ACHN (cell line): ENCODE data around the gene TRPM3.

Source experiments
- DNase-seq: peaks from one replicate; pipeline ENCODE4 v3.0.0-alpha.2; 2015
- in situ Hi-C: cut with HindIII; loops from 2 replicates; pipeline ENCODE4 v1.10.0; 2017; ENCODE audit warnings: low sequenced_read_pairs, low pct_ligation_motif_present, low pct_unique_long_range_greater_than_20kb

TRPM3 gene

GRCh38 chr9:71121275-71122021, at the start of gene TRPM3:
TSS of gene TRPM3 (minus strand) at chr9:71121621. CDS start at chr9:71121354, 267 bp downstream.
- no peak for DNase-seq
- in situ Hi-C loops: no loop called here

GRCh38 chr9:71168418-71168817, 47.0 kb upstream of the TRPM3 start:
- in situ Hi-C loops: no loop called here
- no peak for DNase-seq

GRCh38 chr9:71162126-71162525, 40.7 kb upstream of the TRPM3 start:
- in situ Hi-C loops: no loop called here
- DNase-seq: no peak

GRCh38 chr9:71157731-71158130, 36.3 kb upstream of the TRPM3 start:
- in situ Hi-C loops: no loop called here
- no peak for DNase-seq

GRCh38 chr9:71147368-71147767, 25.9 kb upstream of the TRPM3 start:
- in situ Hi-C loops: no loop called here
- DNase-seq: no peak

- in situ Hi-C loops: no loop called here
- no peak for DNase-seq
These were observed 25.1 kb upstream of the TRPM3 start for GRCh38 chr9:71146511-71146910.

GRCh38 chr9:71145179-71145578, 23.8 kb upstream of the TRPM3 start:
- in situ Hi-C loops: no loop called here
- DNase-seq: no peak

GRCh38 chr9:71144495-71144894, 23.1 kb upstream of the TRPM3 start:
- no peak for DNase-seq
- in situ Hi-C loops: no loop called here

- in situ Hi-C loops: no loop called here
- DNase-seq: no peak
These were observed 15.3 kb upstream of the TRPM3 start for GRCh38 chr9:71136696-71137095.

GRCh38 chr9:71131145-71131544, 9.7 kb upstream of the TRPM3 start:
- in situ Hi-C loops: no loop called here
- no peak for DNase-seq

GRCh38 chr9:71130521-71130920, 9.1 kb upstream of the TRPM3 start:
- no peak for DNase-seq
- in situ Hi-C loops: no loop called here

- in situ Hi-C loops: no loop called here
- no peak for DNase-seq
These were observed 7.4 kb upstream of the TRPM3 start for GRCh38 chr9:71128796-71129195.

GRCh38 chr9:71127301-71127700, 5.9 kb upstream of the TRPM3 start:
- in situ Hi-C loops: no loop called here
- no peak for DNase-seq

- no peak for DNase-seq
- in situ Hi-C loops: no loop called here
These were observed 1.0 kb upstream of the TRPM3 start for GRCh38 chr9:71122421-71122820.

- DNase-seq: no peak
These were observed 528 bp upstream of the TRPM3 start for GRCh38 chr9:71122022-71122275.

GRCh38 chr9:71120501-71121247, 747 bp downstream of the TRPM3 start:
- DNase-seq: no peak
- in situ Hi-C loops: no loop called here

More at GRCh38 chr9:71122022-71122275, 528 bp upstream of the TRPM3 start:
- in situ Hi-C loops: no loop called here

GRCh38 chr9:71119746-71120145, 1.7 kb downstream of the TRPM3 start:
- no peak for DNase-seq
- in situ Hi-C loops: no loop called here

- DNase-seq: no peak
- in situ Hi-C loops: no loop called here
These were observed 3.1 kb downstream of the TRPM3 start for GRCh38 chr9:71118324-71118723.

GRCh38 chr9:71115448-71115975, 5.9 kb downstream of the TRPM3 start:
- in situ Hi-C loops: no loop called here
- no peak for DNase-seq

GRCh38 chr9:71112866-71113265, 8.6 kb downstream of the TRPM3 start:
- in situ Hi-C loops: no loop called here
- no peak for DNase-seq
